Caco-2 (cell line): ENCODE data around the gene GRK6. TPM values are rescaled to one million over a fixed set of nuclear protein-coding genes. Genes with fewer than 3 reads are reported as not detected.

ENCODE experiments used
- BruUV-seq: library from RNA; stranded (reverse); fragments of 400-500 nt; replicated peaks from 2 replicates; lab custom pipeline; 2021; lab: Mats Ljungman, UMichigan
- CTCF ChIA-PET: fragments of 300-600 bp; sonication (Branson Sonifier 250); formaldehyde crosslinking; loops from one replicate; lab custom pipeline; 2022; ENCODE audit warnings: antibody characterized with exemption; lab: Charles Lee
- POLR2A ChIA-PET: fragments of 300-600 bp; sonication (Branson Sonifier 250); formaldehyde crosslinking; loops from one replicate; lab custom pipeline; 2022; ENCODE audit warnings: antibody characterized with exemption; lab: Charles Lee
- DNase-seq, 2 experiments: peaks; one replicate each; pipeline versions ENCODE4 v3.0.0 to v3.0.0-alpha.2; 2020 to 2022
- H3K27me3 ChIP-seq: replicated peaks from 2 replicates; pipeline ENCODE4 v1.6.0; 2011; ENCODE audit warnings: low read length; ENCODE audit not compliant: control insufficient read depth, insufficient read depth
- H3K36me3 ChIP-seq: 2 replicates; pipeline ENCODE4 v1.5.1; 2011; ENCODE audit warnings: low read length; ENCODE audit not compliant: control insufficient read depth, insufficient read depth
- H3K4me1 ChIP-seq: fragments of 250-450 bp; sonication (Bioruptor Pico); 2 replicates; pipeline ENCODE4 v1.5.1; 2020; ENCODE audit warnings: mild to moderate bottlenecking
- H3K4me3 ChIP-seq: 2 replicates; pipeline ENCODE4 v1.5.1; 2011; ENCODE audit warnings: low read depth, mild to moderate bottlenecking, control low read depth, low read length
- H3K9me3 ChIP-seq: fragments of 250-450 bp; sonication (Bioruptor Pico); 2 replicates; pipeline ENCODE4 v1.5.1; 2020; ENCODE audit warnings: mild to moderate bottlenecking, moderate library complexity
- H3K27ac Mint-ChIP-seq: one replicate; pipeline ENCODE4 v1.8.0; 2022; ENCODE audit warnings: mixed read lengths; ENCODE audit not compliant: unreplicated experiment
- H3K27me3 Mint-ChIP-seq: one replicate; pipeline ENCODE4 v1.8.0; 2022; ENCODE audit warnings: mixed read lengths; ENCODE audit not compliant: insufficient read depth, unreplicated experiment
- H3K36me3 Mint-ChIP-seq: one replicate; pipeline ENCODE4 v1.8.0; 2022; ENCODE audit warnings: mild to moderate bottlenecking, mixed read lengths; ENCODE audit not compliant: insufficient read depth, unreplicated experiment
- H3K4me1 Mint-ChIP-seq: one replicate; pipeline ENCODE4 v1.8.0; 2022; ENCODE audit warnings: low read depth, mixed read lengths; ENCODE audit not compliant: unreplicated experiment
- H3K4me3 Mint-ChIP-seq: one replicate; pipeline ENCODE4 v1.8.0; 2022; ENCODE audit warnings: mild to moderate bottlenecking, moderate library complexity, mixed read lengths; ENCODE audit not compliant: unreplicated experiment
- H3K9me3 Mint-ChIP-seq: one replicate; pipeline ENCODE4 v1.8.0; 2022; ENCODE audit warnings: mixed read lengths; ENCODE audit not compliant: unreplicated experiment
- CTCF ChIP-seq, 2 experiments: fragments of 200-600 bp in 1 of 2; IDR thresholded peaks; 1 replicate in 1 of 2; 2 replicates in 1 of 2; pipeline versions ENCODE4 v1.5.1 to v1.8.0; 2011 to 2022; ENCODE audit warnings: antibody characterized with exemption in 1 of 2, control low read depth in 1 of 2, inconsistent platforms in 1 of 2, low read depth in 1 of 2, low read length in 1 of 2, mild to moderate bottlenecking in 1 of 2, moderate library complexity in 1 of 2; ENCODE audit not compliant: insufficient read depth in 1 of 2, severe bottlenecking in 1 of 2, unreplicated experiment in 1 of 2
- intact Hi-C: fragments of 100-400 bp; cut with micrococcal nuclease; formaldehyde crosslinking; loops from one replicate; pipeline ENCODE4 v1.10.0; 2022; ENCODE audit not compliant: unreplicated experiment
- total RNA-seq: library from RNA; stranded (reverse); gene quantifications from 2 replicates; pipeline ENCODE4 v1.2.3, GENCODE V29; 2022

GRK6 gene
- total RNA-seq, 1 experiment from 2014 or later, result 71.9 TPM

GRCh38 chr5:177421062-177421798 lies 5.2 kb upstream of the GRK6 start:
- Mint-ChIP-seq H3K27me3 (no peaks in the 10 kb centered on the region), H3K27ac (no peak overlapping the region), H3K4me3 (no peak overlapping the region), H3K4me1 (peaks cover 9% of the 10 kb centered on the region), H3K36me3 (peaks cover 8% of the 10 kb centered on the region), H3K9me3 (no peaks in the 10 kb centered on the region)
- BruUV-seq, result no TSS peak
- Histone ChIP-seq H3K4me3 (no peak overlapping the region), H3K4me1 (peaks cover 4% of the 10 kb centered on the region), H3K9me3 (no peaks in the 10 kb centered on the region), H3K36me3 (no peaks in the 10 kb centered on the region), H3K27me3 (no peaks in the 10 kb centered on the region)
- CTCF ChIA-PET, result interaction anchor here (0.6 to 1.8 kb wide), 2 partner anchors 19 to 111 kb away, joined by 3 to 5 read pairs; no protein-coding TSS in a partner anchor
- no peak for DNase-seq
- POLR2A ChIA-PET, result no interaction called here
- intact Hi-C loops, result no loop called here
- no peak for TF ChIP-seq CTCF (IDR thresholded peaks at IDR 0.05; ENCODE audit: insufficient read depth in 1 of 2, low read depth in 1 of 2, low read length in 1 of 2, severe bottlenecking in 1 of 2, unreplicated experiment in 1 of 2)

GRCh38 chr5:177423671-177424070 lies 2.8 kb upstream of the GRK6 start:
- Histone ChIP-seq H3K4me1 (peaks cover 15% of the 10 kb centered on the region), H3K4me3 (no peak overlapping the region), H3K27me3 (no peaks in the 10 kb centered on the region), H3K9me3 (no peaks in the 10 kb centered on the region), H3K36me3 (peaks cover 2% of the 10 kb centered on the region; the same call in 1 of the 2 replicates)
- BruUV-seq, result no TSS peak
- Mint-ChIP-seq H3K4me3 (no peak overlapping the region), H3K9me3 (no peaks in the 10 kb centered on the region), H3K27ac (no peak overlapping the region), H3K4me1 (peaks cover 12% of the 10 kb centered on the region), H3K36me3 (peaks cover 12% of the 10 kb centered on the region), H3K27me3 (no peaks in the 10 kb centered on the region)
- TF ChIP-seq CTCF (IDR thresholded peaks at IDR 0.05; ENCODE audit: insufficient read depth in 1 of 2, low read depth in 1 of 2, low read length in 1 of 2, severe bottlenecking in 1 of 2, unreplicated experiment in 1 of 2), result no peak
- intact Hi-C loops, result no loop called here
- ChIA-PET POLR2A (no interaction called here), CTCF (interaction anchor here (0.6 kb wide), 1 partner anchor 261 kb away, joined by 3 read pairs; no protein-coding TSS in a partner anchor)
- DNase-seq, result no peak

GRCh38 chr5:177425196-177425800 lies 1.2 kb upstream of the GRK6 start:
- intact Hi-C loops, result no loop called here
- H3K4me1 ChIP-seq, result peaks cover 15% of the 10 kb centered on the region
- H3K27me3 ChIP-seq, result no peaks in the 10 kb centered on the region
- Mint-ChIP-seq H3K4me1 (peaks cover 12% of the 10 kb centered on the region), H3K36me3 (peaks cover 15% of the 10 kb centered on the region), H3K9me3 (no peaks in the 10 kb centered on the region), H3K27me3 (no peaks in the 10 kb centered on the region), H3K4me3 (peak overlapping the region; percentile 92), H3K27ac (peak overlapping the region; percentile 99)
- no TSS peak for BruUV-seq
- H3K9me3 ChIP-seq, result no peaks in the 10 kb centered on the region
- peak overlapping the region; percentile 59 for H3K4me3 ChIP-seq
- peaks cover 2% of the 10 kb centered on the region; the same call in 1 of the 2 replicates for H3K36me3 ChIP-seq
- no peak for TF ChIP-seq CTCF (IDR thresholded peaks at IDR 0.05; ENCODE audit: insufficient read depth in 1 of 2, low read depth in 1 of 2, low read length in 1 of 2, severe bottlenecking in 1 of 2, unreplicated experiment in 1 of 2)
- CTCF ChIA-PET, result interaction anchor here (0.6 to 2.7 kb wide), 6 partner anchors 21 to 338 kb away, joined by 5 to 47 read pairs (median 8); partner anchors contain the start of gene FGFR4
- no peak for DNase-seq
- POLR2A ChIA-PET, result interaction anchor here (0.6 to 2.1 kb wide), 4 partner anchors 16 to 55 kb away, joined by 3 to 43 read pairs (median 18); partner anchors contain the start of gene PRR7
